Spleen (tissue), 11 donors: ENCODE measurements around the gene AARS2. TPM values are rescaled to one million over a fixed set of nuclear protein-coding genes. Genes with fewer than 3 reads are reported as not detected.

Source experiments
- DNase-seq: peaks from one replicate; pipeline ENCODE4 v3.0.0-alpha.2; 2020
- H3K27ac ChIP-seq, 8 donors: fragments of 200-600 bp; sonication (generic) in 7 of 8; 1 replicate in 4 of 8; 2 replicates in 4 of 8; pipeline versions ENCODE4 v1.5.0 to v1.8.0; 2016 to 2021; ENCODE audit warnings: inconsistent platforms in 4 of 8, mild to moderate bottlenecking in 4 of 8, moderate library complexity in 1 of 8
- H3K27me3 ChIP-seq, 7 donors: fragments of 200-600 bp; sonication (generic) in 6 of 7; replicated peaks in 1 of 7; 1 replicate in 4 of 7; 2 replicates in 3 of 7; pipeline versions ENCODE4 v1.5.0 to v1.8.0; 2016 to 2021; ENCODE audit warnings: inconsistent platforms in 3 of 7, mild to moderate bottlenecking in 1 of 7
- H3K36me3 ChIP-seq, 6 donors: fragments of 200-600 bp; sonication (generic) in 5 of 6; 1 replicate in 4 of 6; 2 replicates in 2 of 6; pipeline versions ENCODE4 v1.5.0 to v1.8.0; 2016 to 2021; ENCODE audit warnings: inconsistent platforms in 2 of 6
- H3K4me1 ChIP-seq, 6 donors: fragments of 200-600 bp; sonication (generic) in 5 of 6; 1 replicate in 3 of 6; 2 replicates in 3 of 6; pipeline versions ENCODE4 v1.5.0 to v1.8.0; 2016 to 2021; ENCODE audit warnings: inconsistent platforms in 3 of 6
- H3K4me3 ChIP-seq, 8 donors: fragments of 200-600 bp; sonication (generic) in 7 of 8; 1 replicate in 4 of 8; 2 replicates in 4 of 8; pipeline versions ENCODE4 v1.5.0 to v1.8.0; 2016 to 2021; ENCODE audit warnings: inconsistent platforms in 4 of 8, mild to moderate bottlenecking in 4 of 8, moderate library complexity in 2 of 8
- H3K9me3 ChIP-seq, 8 donors: fragments of 200-600 bp; sonication (generic) in 7 of 8; 1 replicate in 4 of 8; 2 replicates in 4 of 8; pipeline versions ENCODE4 v1.5.0 to v1.8.0; 2016 to 2021; ENCODE audit warnings: inconsistent platforms in 4 of 8
- POLR2A ChIP-seq, 3 donors: fragments of 450-650 bp; IDR thresholded peaks; one replicate each; pipeline ENCODE4 v1.5.1; 2017; ENCODE audit warnings: antibody characterized with exemption in 3 of 3, mild to moderate bottlenecking in 1 of 3
- POLR2AphosphoS5 ChIP-seq, 3 donors: sonication (generic); formaldehyde crosslinking; IDR thresholded peaks; one replicate each; pipeline ENCODE4 v1.5.1; 2017; ENCODE audit warnings: antibody characterized with exemption in 3 of 3
- WGBS, 5 donors: extraction: QIAGEN DNeasy Blood & Tissue Kit in 3 of 5; methylation state at CpG; one replicate each; pipeline versions ENCODE4 v1.1.5 to v1.1.7; 2013 to 2018; 5-methylcytosine and 5-hydroxymethylcytosine counted together
- intact Hi-C: fragments of 100-400 bp; cut with DNase I; formaldehyde crosslinking; loops from one replicate; pipeline ENCODE4 v1.15.0; 2023; ENCODE audit warnings: low total_unique reads
- polyA plus RNA-seq, 3 donors: library from polyadenylated mRNA; stranded (reverse); fragments of 200-250 nt; gene quantifications; one replicate each; pipeline ENCODE4 v1.2.1, GENCODE V29; 2013
- total RNA-seq, 7 donors: library from RNA; depleted of rRNA in 3 of 7; stranded (reverse); fragments of >200 nt in 3 of 7; fragmentation: NEBNext Ultra II Directional in 4 of 7; extraction: Animal tissue kit (Norgen Biotek cat#: 25700) in 4 of 7; gene quantifications; one replicate each; pipeline versions ENCODE4 v1.1.0 to v1.2.1, GENCODE V29; 2016 to 2021
- TF ChIP-seq, protein P1 (sequence below), 11 experiments: fragments of 200-600 bp in 7 of 11; fragments of 450-650 bp in 4 of 11; sonication (generic) in 4 of 11; IDR thresholded peaks in 8 of 11; conservative IDR thresholded peaks in 3 of 11; 1 replicate in 7 of 11; 2 replicates in 4 of 11; pipeline versions ENCODE4 v1.4.0 to v1.8.0; 2016 to 2021; ENCODE audit warnings: antibody characterized with exemption in 11 of 11, inconsistent platforms in 4 of 11, mild to moderate bottlenecking in 1 of 11
- donor health status: healthy with polysubstance abuse.
- donor health status: DM: no; HTN: no; CAD: no; lungs with moderate emphysema.
- donor health status: DM: no; HTN: no; CAD: no.
- donor health status: Bipolar disorder and iron deficiency.
- donor health status: healthy.
- donor health status: DM: no; HTN: no; CAD: no.
- donor health status: DM: yes; HTN: yes; CAD: no.

Gene AARS2
- total and polyA plus RNA-seq, 10 donors: 3.5 to 16.8 (median 13.7) TPM

- DNase-seq: peak; percentile 93
- peaks cover 34 to 98% (median 87%) of the 10 kb centered on the region in 6 donors for H3K4me1 ChIP-seq
- H3K27me3 ChIP-seq: no peaks in the 10 kb centered on the region
- intact Hi-C loops: no loop called here
- peak within 1 kb of the TSS; percentile 78 to 98 (median 88) for H3K4me3 ChIP-seq
- peak within 1 kb of the TSS; percentile 91 to 98 (median 94) for H3K27ac ChIP-seq
- 0 to 1% (median 1%) methylated on average over 10 to 80 of the region's 80 CpGs for WGBS, 5 donors
- peaks cover 7 to 81% (median 69%) of the 10 kb centered on the region in 6 donors for H3K36me3 ChIP-seq
- no peaks in the 10 kb centered on the region for H3K9me3 ChIP-seq
- TF ChIP-seq POLR2AphosphoS5 (IDR thresholded peaks at IDR 0.05) (peak; percentile 79 to 90 (median 84)), POLR2A (IDR thresholded peaks at IDR 0.05) (peak in 1 of 3 donors; percentile 38)
- TF ChIP-seq, protein P1, sequence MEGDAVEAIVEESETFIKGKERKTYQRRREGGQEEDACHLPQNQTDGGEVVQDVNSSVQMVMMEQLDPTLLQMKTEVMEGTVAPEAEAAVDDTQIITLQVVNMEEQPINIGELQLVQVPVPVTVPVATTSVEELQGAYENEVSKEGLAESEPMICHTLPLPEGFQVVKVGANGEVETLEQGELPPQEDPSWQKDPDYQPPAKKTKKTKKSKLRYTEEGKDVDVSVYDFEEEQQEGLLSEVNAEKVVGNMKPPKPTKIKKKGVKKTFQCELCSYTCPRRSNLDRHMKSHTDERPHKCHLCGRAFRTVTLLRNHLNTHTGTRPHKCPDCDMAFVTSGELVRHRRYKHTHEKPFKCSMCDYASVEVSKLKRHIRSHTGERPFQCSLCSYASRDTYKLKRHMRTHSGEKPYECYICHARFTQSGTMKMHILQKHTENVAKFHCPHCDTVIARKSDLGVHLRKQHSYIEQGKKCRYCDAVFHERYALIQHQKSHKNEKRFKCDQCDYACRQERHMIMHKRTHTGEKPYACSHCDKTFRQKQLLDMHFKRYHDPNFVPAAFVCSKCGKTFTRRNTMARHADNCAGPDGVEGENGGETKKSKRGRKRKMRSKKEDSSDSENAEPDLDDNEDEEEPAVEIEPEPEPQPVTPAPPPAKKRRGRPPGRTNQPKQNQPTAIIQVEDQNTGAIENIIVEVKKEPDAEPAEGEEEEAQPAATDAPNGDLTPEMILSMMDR (IDR thresholded peaks at IDR 0.05 in 8 of 11, conservative IDR thresholded peaks at IDR 0.05 in 3 of 11): peak in 9 of 11 experiments; percentile 22 to 94 (median 83)
These were observed 56.0 kb downstream of the AARS2 start, which contains the start of gene SLC35B2 for GRCh38 chr6:44257025-44257752. Gene SLC35B2, minus strand, starts transcription at chr6:44257528. Its CDS starts 118 bp downstream, at chr6:44257410.

DNA sequence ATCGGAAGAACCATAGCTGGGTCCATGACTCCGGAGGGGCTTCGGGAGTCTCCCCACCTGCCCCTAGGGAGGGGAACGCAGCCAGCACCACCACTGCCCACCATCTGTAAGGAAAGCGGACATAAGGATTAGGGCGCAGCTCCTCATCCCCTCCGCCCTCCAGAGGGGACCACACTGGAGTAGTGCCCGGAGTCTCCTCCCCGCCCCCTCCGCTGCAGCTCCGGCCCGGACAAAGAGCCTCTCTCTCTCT is 56.4 kb downstream of the AARS2 start:
- H3K36me3 ChIP-seq: peaks cover 7 to 81% (median 70%) of the 10 kb centered on the region in 6 donors

GRCh38 chr6:44255871-44256774 is 57.0 kb downstream of the AARS2 start:
- no peaks in the 10 kb centered on the region for H3K27me3 ChIP-seq
- 22 to 31% (median 26%) methylated on average over 14 to 15 of the region's 15 CpGs for WGBS, 5 donors
- peaks cover 23 to 98% (median 81%) of the 10 kb centered on the region in 6 donors for H3K4me1 ChIP-seq
- intact Hi-C loops: no loop called here
- peak overlapping the region; percentile 91 to 98 (median 94) for H3K27ac ChIP-seq
- TF ChIP-seq POLR2A (IDR thresholded peaks at IDR 0.05) (no peak), POLR2AphosphoS5 (IDR thresholded peaks at IDR 0.05) (no peak)
- TF ChIP-seq, protein P1 (IDR thresholded peaks at IDR 0.05 in 8 of 11, conservative IDR thresholded peaks at IDR 0.05 in 3 of 11): no peak
- H3K9me3 ChIP-seq: no peaks in the 10 kb centered on the region
- peak overlapping the region; percentile 78 to 98 (median 88) for H3K4me3 ChIP-seq
- DNase-seq: peak; percentile 79
- H3K36me3 ChIP-seq: peaks cover 5 to 81% (median 71%) of the 10 kb centered on the region in 6 donors

More for the DNA sequence above, 56.4 kb downstream of the AARS2 start:
- H3K27ac ChIP-seq: peak overlapping the region; percentile 91 to 98 (median 94)
- no peak for DNase-seq
- TF ChIP-seq, protein P1 (IDR thresholded peaks at IDR 0.05 in 8 of 11, conservative IDR thresholded peaks at IDR 0.05 in 3 of 11): peak in 1 of 11 experiments; percentile 5
- TF ChIP-seq POLR2A (IDR thresholded peaks at IDR 0.05) (no peak), POLR2AphosphoS5 (IDR thresholded peaks at IDR 0.05) (no peak)
- H3K4me1 ChIP-seq: peaks cover 29 to 98% (median 84%) of the 10 kb centered on the region in 6 donors
- peak overlapping the region; percentile 78 to 98 (median 88) for H3K4me3 ChIP-seq
- WGBS, 5 donors: 1 to 3% (median 1%) methylated on average over 10 to 12 of the region's 12 CpGs
- no peaks in the 10 kb centered on the region for H3K9me3 ChIP-seq
- no peaks in the 10 kb centered on the region for H3K27me3 ChIP-seq
- intact Hi-C loops: no loop called here
